Uterus (tissue), 2 donors: Measurements from ENCODE around the gene PGGHG.

Experiments used
- CTCF ChIP-seq, 4 experiments: fragments of 200-600 bp in 2 of 4; fragments of 450-650 bp in 2 of 4; sonication (generic) in 2 of 4; IDR thresholded peaks; one replicate each; pipeline ENCODE4 v1.5.1; 2016 to 2019; ENCODE audit warnings: antibody characterized with exemption in 4 of 4, mild to moderate bottlenecking in 2 of 4, moderate library complexity in 1 of 4
- POLR2A ChIP-seq, 2 donors: fragments of 450-650 bp; IDR thresholded peaks; one replicate each; pipeline ENCODE4 v1.6.1; 2016; ENCODE audit warnings: antibody characterized with exemption in 2 of 2, mild to moderate bottlenecking in 1 of 2, moderate library complexity in 1 of 2

- TF ChIP-seq CTCF (IDR thresholded peaks at IDR 0.05) (no peak), POLR2A (IDR thresholded peaks at IDR 0.05) (no peak)
Measured at GRCh38 chr11:289398-289711, 429 bp downstream of the PGGHG start.
